Heart left ventricle (tissue), 16 donors: ENCODE results near the gene LIMK2. TPM values are rescaled to one million over a fixed set of nuclear protein-coding genes. Genes with fewer than 3 reads are reported as not detected.

Experiments
- ATAC-seq, 4 donors: fragments of 200-7000 bp; cut with Tn5 transposase; one replicate each; pipeline ENCODE4 v1.9.1; 2020 to 2022; ENCODE audit warnings: moderate library complexity in 4 of 4, mild to moderate bottlenecking in 3 of 4, moderate number of reproducible peaks in 1 of 4
- DNase-seq, 5 donors: peaks; one replicate each; pipeline ENCODE4 v3.0.0-alpha.2; 2020
- H3K27ac ChIP-seq, 12 donors: fragments of 200-600 bp; sonication (generic) in 4 of 12; one replicate each; pipeline versions ENCODE4 v1.5.0 to v1.8.0; 2016 to 2022; ENCODE audit warnings: mild to moderate bottlenecking in 2 of 12
- H3K27me3 ChIP-seq, 9 donors: fragments of 200-600 bp; sonication (generic) in 2 of 9; one replicate each; pipeline versions ENCODE4 v1.5.1 to v1.8.0; 2016 to 2022; ENCODE audit warnings: mild to moderate bottlenecking in 3 of 9
- H3K36me3 ChIP-seq, 9 donors: fragments of 200-600 bp; sonication (generic) in 2 of 9; one replicate each; pipeline versions ENCODE4 v1.5.0 to v1.8.0; 2018 to 2022; ENCODE audit warnings: mild to moderate bottlenecking in 2 of 9
- H3K4me1 ChIP-seq, 12 donors: fragments of 200-600 bp; sonication (generic) in 4 of 12; one replicate each; pipeline versions ENCODE4 v1.5.0 to v1.8.0; 2016 to 2022; ENCODE audit warnings: mild to moderate bottlenecking in 3 of 12
- H3K4me3 ChIP-seq, 12 donors: fragments of 200-600 bp; sonication (generic) in 4 of 12; one replicate each; pipeline versions ENCODE4 v1.5.0 to v1.8.0; 2017 to 2022; ENCODE audit warnings: mild to moderate bottlenecking in 9 of 12, moderate library complexity in 4 of 12
- H3K9me3 ChIP-seq, 12 donors: fragments of 200-600 bp; sonication (generic) in 4 of 12; one replicate each; pipeline versions ENCODE4 v1.5.0 to v1.8.0; 2016 to 2022; ENCODE audit warnings: mild to moderate bottlenecking in 1 of 12
- POLR2A ChIP-seq, 2 donors: fragments of 450-650 bp; IDR thresholded peaks; one replicate each; pipeline ENCODE4 v1.6.1; 2017; ENCODE audit warnings: antibody characterized with exemption in 2 of 2, mild to moderate bottlenecking in 2 of 2, moderate library complexity in 2 of 2
- whole genome bisulfite sequencing, 4 donors: extraction: QIAGEN DNeasy Blood & Tissue Kit in 2 of 4; methylation state at CpG; one replicate each; pipeline versions ENCODE4 v1.1.5 to v1.1.7; 2013 to 2018; 5-methylcytosine and 5-hydroxymethylcytosine counted together
- intact Hi-C, 10 donors: fragments of 100-400 bp; cut with DNase I; formaldehyde crosslinking; loops; one replicate each; pipeline versions ENCODE4 v1.11.1 to v1.14.2; 2022
- polyA plus RNA-seq, 2 donors: library from polyadenylated mRNA; stranded (reverse); fragments of 200-250 nt; gene quantifications; one replicate each; pipeline ENCODE4 v1.2.3, GENCODE V29; 2013
- total RNA-seq, 9 donors: library from RNA; depleted of rRNA in 2 of 9; stranded (reverse); fragments of >200 nt in 2 of 9; fragmentation: NEBNext Ultra II Directional in 3 of 9; extraction: Animal tissue kit (Norgen Biotek cat#: 25700) in 3 of 9; gene quantifications; one replicate each; pipeline versions ENCODE4 v1.1.0 to v1.2.4, GENCODE V29; 2016 to 2023
- TF ChIP-seq, protein P1 (sequence below), 12 donors: fragments of 200-600 bp; sonication (generic) in 4 of 12; IDR thresholded peaks; one replicate each; pipeline versions ENCODE4 v1.5.0 to v1.8.0; 2018 to 2022; ENCODE audit warnings: antibody characterized with exemption in 12 of 12, mild to moderate bottlenecking in 5 of 12
- donor health status: ischemic (EF 13 %, LVEDD 7.1; RV severe dilation, severe dysfunction).
- donor health status: healthy with polysubstance abuse.
- donor health status: DM: no; HTN: yes; CAD: no.
- donor health status: DM: no; HTN: no; CAD: no.
- donor health status: ischemic (EF 25% LVEDD 6.9; RV normal size, moderate dysfunction).
- donor health status: ischemic (EF 25% LVEDD 5.7; RV mildly dilated, moderate dysfunction).
- donor health status: healthy.
- donor health status: DM: yes; HTN: yes; CAD: no.
- donor health status: ischemic (EF 35%, LVEDD 5.7; RV mildly dilated, moderate dysfunction).
- donor health status: nonischemic (EF 11% LVEDD 7.7; RV severe dilation, severe dysfunction).
- donor health status: DM: yes; HTN: yes; CAD: no.
- donor health status: PGD.
- donor health status: ischemic (EF 29% LVEDD 5.4; RV normal size, mild dysfunction).
- donor health status: nonischemic (EF 23%, LVEDD 6.1; RV moderate dilation, normal function).

Gene LIMK2
- total and polyA plus RNA-seq, 11 donors: 7.0 to 33.3 (median 9.4) TPM

- no peak overlapping the region for H3K27ac ChIP-seq
- peaks cover 0 to 17% (median 4%) of the 10 kb centered on the region in 12 donors for H3K4me1 ChIP-seq
- no peak overlapping the region for H3K4me3 ChIP-seq
- intact Hi-C loops: loop anchor here in 2 of 10 donors (10.0 kb wide), 2 partner anchors 61 to 171 kb away; partner anchors contain the start of genes LIMK2 (in 1 of the 2) and SELENOM (in 1 of the 2)
- TF ChIP-seq, protein P1, sequence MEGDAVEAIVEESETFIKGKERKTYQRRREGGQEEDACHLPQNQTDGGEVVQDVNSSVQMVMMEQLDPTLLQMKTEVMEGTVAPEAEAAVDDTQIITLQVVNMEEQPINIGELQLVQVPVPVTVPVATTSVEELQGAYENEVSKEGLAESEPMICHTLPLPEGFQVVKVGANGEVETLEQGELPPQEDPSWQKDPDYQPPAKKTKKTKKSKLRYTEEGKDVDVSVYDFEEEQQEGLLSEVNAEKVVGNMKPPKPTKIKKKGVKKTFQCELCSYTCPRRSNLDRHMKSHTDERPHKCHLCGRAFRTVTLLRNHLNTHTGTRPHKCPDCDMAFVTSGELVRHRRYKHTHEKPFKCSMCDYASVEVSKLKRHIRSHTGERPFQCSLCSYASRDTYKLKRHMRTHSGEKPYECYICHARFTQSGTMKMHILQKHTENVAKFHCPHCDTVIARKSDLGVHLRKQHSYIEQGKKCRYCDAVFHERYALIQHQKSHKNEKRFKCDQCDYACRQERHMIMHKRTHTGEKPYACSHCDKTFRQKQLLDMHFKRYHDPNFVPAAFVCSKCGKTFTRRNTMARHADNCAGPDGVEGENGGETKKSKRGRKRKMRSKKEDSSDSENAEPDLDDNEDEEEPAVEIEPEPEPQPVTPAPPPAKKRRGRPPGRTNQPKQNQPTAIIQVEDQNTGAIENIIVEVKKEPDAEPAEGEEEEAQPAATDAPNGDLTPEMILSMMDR (IDR thresholded peaks at IDR 0.05): no peak
- TF ChIP-seq POLR2A (IDR thresholded peaks at IDR 0.05): no peak
- ATAC-seq: no peak
- no peaks in the 10 kb centered on the region for H3K9me3 ChIP-seq
- DNase-seq: no peak
- peaks cover 0 to 94% (median 78%) of the 10 kb centered on the region in 9 donors for H3K36me3 ChIP-seq
- no peaks in the 10 kb centered on the region for H3K27me3 ChIP-seq
- 73 to 77% (median 76%) methylated on average over 5 of the region's 5 CpGs for WGBS, 4 donors
These were observed 63.5 kb downstream of the LIMK2 start for GRCh38 chr22:31275576-31275975.

GRCh38 chr22:31276426-31277167 lies 64.5 kb downstream of the LIMK2 start:
- Histone ChIP-seq H3K36me3 (peaks cover 0 to 94% (median 86%) of the 10 kb centered on the region in 9 donors), H3K27ac (no peak overlapping the region), H3K9me3 (no peaks in the 10 kb centered on the region), H3K4me1 (peaks cover 0 to 12% (median 1%) of the 10 kb centered on the region in 12 donors), H3K4me3 (no peak overlapping the region), H3K27me3 (no peaks in the 10 kb centered on the region)
- 92 to 95% (median 93%) methylated on average over 52 to 69 of the region's 69 CpGs for WGBS, 4 donors
- intact Hi-C loops: loop anchor here in 2 of 10 donors (10.0 kb wide), 2 partner anchors 62 to 172 kb away; partner anchors contain the start of genes LIMK2 (in 1 of the 2) and SELENOM (in 1 of the 2)
- DNase-seq (no peak), ATAC-seq (no peak)
- no peak for TF ChIP-seq POLR2A (IDR thresholded peaks at IDR 0.05)
- TF ChIP-seq, protein P1 (IDR thresholded peaks at IDR 0.05): no peak

DNA sequence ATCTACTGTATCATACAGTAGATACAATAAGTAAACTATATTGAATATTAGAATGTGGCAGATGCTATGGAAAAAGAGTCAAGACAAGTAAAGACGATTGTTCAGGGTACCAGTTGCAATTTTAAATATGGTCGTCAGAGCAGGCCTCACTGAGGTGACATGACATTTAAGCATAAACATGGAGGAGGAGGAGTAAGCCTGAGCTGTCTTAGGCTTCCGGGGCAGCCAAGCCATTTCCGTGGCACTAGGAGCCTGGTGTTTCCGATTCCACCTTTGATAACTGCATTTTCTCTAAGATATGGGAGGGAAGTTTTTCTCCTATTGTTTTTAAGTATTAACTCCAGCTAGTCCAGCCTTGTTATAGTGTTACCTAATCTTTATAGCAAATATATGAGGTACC lies 65.6 kb downstream of the LIMK2 start:
- Histone ChIP-seq H3K9me3 (no peaks in the 10 kb centered on the region), H3K27me3 (no peaks in the 10 kb centered on the region), H3K4me1 (peaks cover 0 to 12% (median 0%) of the 10 kb centered on the region in 12 donors), H3K27ac (peak overlapping the region in 1 of 12 donors; percentile 70), H3K36me3 (peaks cover 0 to 95% (median 89%) of the 10 kb centered on the region in 9 donors), H3K4me3 (no peak overlapping the region)
- WGBS, 4 donors: 82 to 90% (median 87%) methylated on average over 5 of the region's 5 CpGs
- intact Hi-C loops: loop anchor here in 2 of 10 donors (10.0 kb wide), 2 partner anchors 63 to 173 kb away; partner anchors contain the start of genes LIMK2 (in 1 of the 2) and SELENOM (in 1 of the 2)
- TF ChIP-seq POLR2A (IDR thresholded peaks at IDR 0.05): no peak
- TF ChIP-seq, protein P1 (IDR thresholded peaks at IDR 0.05): no peak
- no peak for DNase-seq
- no peak for ATAC-seq

GRCh38 chr22:31278151-31278621 lies 66.1 kb downstream of the LIMK2 start:
- Histone ChIP-seq H3K27me3 (no peaks in the 10 kb centered on the region), H3K4me1 (peaks cover 0 to 15% (median 0%) of the 10 kb centered on the region in 12 donors), H3K27ac (peak overlapping the region in 1 of 12 donors; percentile 70), H3K36me3 (peaks cover 0 to 96% (median 89%) of the 10 kb centered on the region in 9 donors), H3K4me3 (no peak overlapping the region), H3K9me3 (no peaks in the 10 kb centered on the region)
- WGBS, 4 donors: 87 to 89% (median 89%) methylated on average over 9 of the region's 9 CpGs
- intact Hi-C loops: loop anchor here in 2 of 10 donors (10.0 kb wide), 2 partner anchors 63 to 173 kb away; partner anchors contain the start of genes LIMK2 (in 1 of the 2) and SELENOM (in 1 of the 2)
- no peak for DNase-seq
- no peak for TF ChIP-seq POLR2A (IDR thresholded peaks at IDR 0.05)
- TF ChIP-seq, protein P1 (IDR thresholded peaks at IDR 0.05): no peak
- no peak for ATAC-seq
